COLO829 (cell line): Measurements from ENCODE around the gene DOLPP1.

ENCODE experiments used
- DNase-seq: peaks from one replicate; pipeline ENCODE4 v3.0.0; 2012; ENCODE audit warnings: low spot score

The DOLPP1 gene

DNA sequence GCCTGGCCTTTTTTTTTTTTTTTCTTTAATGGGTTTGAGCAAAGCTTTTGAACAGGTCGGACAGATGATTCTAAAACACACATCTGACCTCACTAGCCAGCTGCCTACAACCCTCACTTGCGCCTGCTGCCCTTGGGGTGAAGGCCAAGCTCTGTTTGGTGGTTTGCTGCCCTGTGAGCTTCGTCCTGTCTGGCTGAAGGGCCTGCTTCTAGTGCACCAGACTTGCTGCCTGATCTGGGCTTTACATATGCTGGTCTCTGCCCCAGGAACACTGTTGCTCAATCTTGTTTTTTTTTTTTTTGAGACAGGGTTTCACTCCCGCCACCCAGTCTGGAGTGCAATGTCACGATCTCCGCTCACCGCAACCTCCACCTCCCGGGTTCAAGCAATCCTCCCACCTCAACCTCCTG lies 16.4 kb upstream of the DOLPP1 start:
- DNase-seq, result no peak

DNA sequence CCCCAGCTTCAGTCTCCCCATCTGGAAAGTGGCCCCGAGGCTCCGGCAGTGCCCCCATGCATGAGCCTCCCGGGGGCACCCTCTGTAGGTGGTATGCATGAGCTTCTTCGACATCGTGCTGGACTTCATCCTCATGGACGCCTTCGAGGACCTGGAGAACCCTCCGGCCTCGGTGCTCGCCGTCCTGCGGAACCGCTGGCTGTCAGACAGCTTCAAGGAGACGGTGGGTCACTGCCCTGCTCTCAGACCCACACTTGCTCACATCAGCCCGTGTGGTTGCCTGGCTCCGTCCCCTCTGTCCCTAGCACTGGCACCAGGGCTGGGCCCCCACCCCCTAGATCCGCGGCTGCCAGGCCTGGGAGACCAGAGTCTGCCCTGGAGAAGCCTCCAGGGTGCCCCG lies 12.8 kb upstream of the DOLPP1 start:
- no peak for DNase-seq

DNA sequence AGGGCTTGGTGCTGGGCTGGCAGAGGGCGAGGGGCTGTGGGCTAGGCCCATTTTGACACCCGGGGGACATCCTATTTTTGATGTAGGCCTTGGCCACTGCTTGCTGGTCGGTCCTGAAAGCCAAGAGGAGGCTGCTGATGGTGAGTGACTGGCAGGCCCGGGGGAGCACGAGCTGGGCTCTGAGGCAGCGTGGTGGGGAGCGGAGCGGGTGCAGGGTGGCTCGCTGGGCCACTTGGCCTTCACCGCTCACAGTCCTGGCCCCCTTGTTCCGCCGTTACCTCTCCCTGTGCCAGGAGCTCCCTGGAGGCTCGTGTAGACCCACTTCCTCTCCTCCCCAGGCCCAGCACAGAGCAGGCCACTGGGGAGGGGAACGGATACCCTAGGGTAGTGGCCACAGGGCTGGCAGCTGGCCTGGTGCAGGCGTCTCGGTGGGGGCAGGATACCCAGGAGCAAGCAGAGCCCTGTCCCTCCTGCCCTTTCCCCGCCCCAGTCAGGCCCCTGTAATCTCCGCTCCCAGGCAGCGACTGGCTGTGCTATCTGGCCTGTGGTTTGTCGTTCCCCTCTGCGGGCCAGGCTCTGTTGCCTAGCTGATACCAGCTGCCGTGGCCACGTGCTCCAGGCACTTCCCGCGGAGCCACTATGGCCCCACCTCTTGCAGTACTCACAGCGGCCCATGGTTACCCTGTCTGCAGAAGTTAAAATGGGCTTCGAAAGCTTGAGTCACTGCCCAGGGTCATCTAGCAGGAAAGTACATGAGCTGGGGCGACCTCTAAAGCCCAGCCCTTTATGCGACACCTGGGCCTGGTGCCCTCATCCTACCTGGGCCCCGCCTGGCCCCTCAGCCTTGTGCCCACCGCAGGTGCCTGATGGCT lies 11.7 kb upstream of the DOLPP1 start:
- no peak for DNase-seq

DNA sequence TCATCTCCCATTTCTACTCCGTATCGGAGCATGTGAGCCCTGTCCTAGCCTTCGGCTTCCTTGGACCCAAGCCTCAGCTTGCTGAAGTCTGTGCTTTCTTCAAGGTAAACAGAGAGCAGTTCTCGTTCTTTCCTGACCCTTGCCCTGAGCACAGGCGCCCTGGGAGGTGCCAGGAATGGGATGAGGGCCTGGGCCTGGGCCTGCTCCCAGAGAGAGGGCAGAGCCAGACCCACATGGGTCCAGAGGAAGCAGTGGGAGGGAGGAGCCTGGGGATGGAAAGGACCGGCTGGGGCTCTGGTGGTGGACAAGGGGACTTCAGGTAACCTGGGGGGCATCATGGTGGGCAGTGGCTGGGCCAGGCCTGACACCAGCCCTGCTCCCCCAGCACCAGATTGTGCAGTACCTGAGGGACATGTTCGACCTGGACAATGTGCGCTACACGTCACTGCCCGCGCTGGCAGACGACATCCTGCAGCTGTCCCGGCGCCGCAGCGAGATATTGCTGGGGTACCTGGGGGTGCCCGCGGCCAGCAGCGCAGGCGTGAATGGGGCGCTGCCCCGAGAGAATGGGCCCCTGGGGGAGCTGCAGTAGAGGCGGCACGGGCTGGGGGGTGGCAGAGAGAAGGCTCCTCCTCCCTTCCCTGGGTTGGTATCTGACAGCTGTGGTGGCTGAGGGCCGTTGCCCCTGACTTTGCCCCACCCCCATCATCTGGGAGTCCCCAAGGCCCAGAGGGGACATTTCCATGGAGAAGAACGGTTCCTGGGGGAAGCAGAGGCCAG lies 10.9 kb upstream of the DOLPP1 start:
- DNase-seq, result no peak

GRCh38 chr9:129070696-129071525 lies 10.0 kb upstream of the DOLPP1 start:
- DNase-seq, result no peak

GRCh38 chr9:129071526-129072126 lies 9.3 kb upstream of the DOLPP1 start:
- no peak for DNase-seq

GRCh38 chr9:129072171-129072570 lies 8.7 kb upstream of the DOLPP1 start:
- no peak for DNase-seq

DNA sequence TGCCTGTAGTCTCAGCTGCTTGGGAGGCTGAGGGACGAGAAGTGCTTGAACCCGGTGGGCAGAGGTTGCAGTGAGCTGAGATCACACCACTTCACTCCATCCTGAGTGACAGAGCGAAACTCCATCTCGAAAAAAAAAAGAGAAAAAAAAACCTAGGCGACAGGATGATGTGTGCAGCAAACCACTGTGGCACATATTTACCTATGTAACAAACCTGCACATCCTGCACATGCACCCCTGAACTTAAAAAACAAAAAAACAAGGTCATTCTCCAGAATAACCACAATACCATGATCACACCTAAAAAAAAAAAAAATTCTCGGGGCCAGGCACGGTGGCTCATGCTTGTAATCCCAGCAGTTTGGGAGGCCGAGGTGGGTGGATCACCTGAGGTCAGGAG lies 7.5 kb upstream of the DOLPP1 start:
- no peak for DNase-seq

GRCh38 chr9:129074106-129074505 lies 6.8 kb upstream of the DOLPP1 start:
- no peak for DNase-seq

- DNase-seq, result no peak
These were observed 4.8 kb upstream of the DOLPP1 start for GRCh38 chr9:129075996-129076639.

DNA sequence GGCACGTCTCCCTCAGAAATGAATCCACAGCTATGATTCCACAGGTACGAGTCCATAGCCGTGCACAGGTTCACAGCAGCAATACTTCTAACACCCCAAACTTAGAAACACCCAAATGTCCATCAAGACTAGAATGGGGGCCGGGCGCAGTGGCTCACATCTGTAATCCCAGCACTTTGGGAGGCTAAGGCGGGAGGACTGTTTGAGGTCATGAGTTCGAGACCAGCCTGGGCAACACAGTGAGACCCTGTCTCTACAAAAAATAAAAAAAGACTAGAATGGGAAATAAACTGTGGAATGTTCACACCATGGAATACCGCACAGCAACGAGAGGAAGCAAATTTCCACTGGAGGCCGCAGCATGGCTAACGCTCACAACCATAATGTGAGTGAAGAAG lies 4.3 kb upstream of the DOLPP1 start:
- DNase-seq, result no peak

DNA sequence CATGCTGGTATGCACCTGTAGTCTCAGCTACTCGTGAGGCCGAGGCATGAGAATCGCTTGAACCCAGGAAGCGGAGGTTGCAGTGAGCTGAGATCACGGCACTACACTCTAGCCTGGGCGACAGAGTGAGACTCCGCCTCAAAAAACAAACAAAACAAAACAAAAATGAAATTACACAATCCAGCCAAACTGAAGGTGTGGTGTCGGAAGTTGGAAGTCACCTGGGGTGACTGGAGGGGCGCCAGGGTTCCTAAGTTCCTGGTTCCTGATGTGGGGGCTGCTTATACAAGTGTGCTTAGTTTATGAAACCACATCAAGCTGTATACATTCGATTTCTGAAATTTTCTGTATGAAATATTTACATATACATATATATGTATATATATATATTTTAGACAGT lies 3.7 kb upstream of the DOLPP1 start:
- no peak for DNase-seq

DNA sequence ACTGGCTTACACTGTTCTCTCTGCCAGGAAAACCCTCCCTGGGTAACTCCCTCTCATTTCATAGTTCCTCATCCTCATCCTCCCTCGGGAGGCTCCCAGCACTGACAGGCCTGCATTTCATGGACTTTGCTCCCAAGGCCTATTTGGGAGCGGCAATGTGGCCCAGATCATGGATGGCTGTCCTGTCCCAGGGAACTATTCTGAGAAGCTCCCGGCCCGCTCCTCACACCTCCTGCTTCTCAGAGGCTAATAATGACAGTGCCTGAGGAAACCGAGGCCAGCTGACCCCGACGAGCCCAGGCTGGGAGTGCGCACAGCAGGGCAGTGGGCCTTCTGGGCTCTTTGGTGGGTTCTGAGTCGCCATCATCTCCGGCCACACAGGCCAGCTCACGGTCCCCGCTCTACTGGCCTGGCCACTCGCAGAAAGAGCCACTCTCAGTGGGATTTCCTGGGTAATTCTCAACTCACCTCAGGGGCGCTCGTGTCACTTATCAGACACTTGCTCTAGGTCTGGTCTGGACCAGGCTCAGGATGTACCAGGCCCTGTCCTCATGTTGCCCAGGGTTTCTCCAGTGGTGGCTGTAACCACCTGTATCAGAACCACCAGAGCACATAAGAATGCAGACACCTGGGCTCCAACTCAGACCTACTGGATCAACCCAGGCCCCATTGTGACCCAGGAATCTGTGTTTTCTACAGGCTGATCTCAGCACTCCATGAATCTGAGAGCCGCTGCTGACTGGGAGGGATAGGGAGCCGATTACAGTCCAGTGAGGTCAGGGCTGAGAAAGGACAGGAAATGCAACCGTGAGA lies 2.0 kb upstream of the DOLPP1 start:
- DNase-seq, result no peak

- no peak for DNase-seq
These were observed 1.1 kb upstream of the DOLPP1 start for GRCh38 chr9:129079829-129080228.

- no peak for DNase-seq
These were observed 662 bp upstream of the DOLPP1 start for GRCh38 chr9:129080298-129080600.

GRCh38 chr9:129081388-129081904 lies 535 bp downstream of the DOLPP1 start:
- DNase-seq, result peak; percentile 91

- DNase-seq, result no peak
These were observed 3.2 kb downstream of the DOLPP1 start for GRCh38 chr9:129084087-129084486.

GRCh38 chr9:129089246-129089645 lies 8.3 kb downstream of the DOLPP1 start:
- no peak for DNase-seq

- DNase-seq, result no peak
These were observed 12.9 kb downstream of the DOLPP1 start for GRCh38 chr9:129093602-129094386.
